Astrocyte (in vitro differentiated cells and primary cell): Measurements from ENCODE around the gene GAL3ST1.

Source experiments
- CTCF ChIP-seq: IDR thresholded peaks from 2 replicates; pipeline ENCODE4 v1.5.1; 2011; ENCODE audit warnings: low read depth, mild to moderate bottlenecking, inconsistent platforms, low read length, moderate library complexity; ENCODE audit not compliant: insufficient read depth
- EZH2 ChIP-seq: IDR thresholded peaks from 2 replicates; pipeline ENCODE4 v1.6.1; 2012; ENCODE audit warnings: mild to moderate bottlenecking, low read length, inconsistent platforms; ENCODE audit not compliant: insufficient read depth

GRCh38 chr22:30572840-30573593, 1.4 kb downstream of the GAL3ST1 start:
- TF ChIP-seq CTCF (no peak), EZH2 (no peak)
